CD8-positive, alpha-beta memory T cell (primary cell): Measurements from ENCODE around the gene MAEA. TPM values are rescaled to one million over a fixed set of nuclear protein-coding genes. Genes with fewer than 3 reads are reported as not detected.
A peak's percentile ranks its signal among the peaks of the same experiment; 100 is the strongest.
"Not testable (repeated sequence)": the region's sequence is repeated elsewhere in the genome, so short reads cannot be mapped to it uniquely, and the experiment has no call there.

ENCODE experiments used
- CTCF ChIA-PET: fragments of 350-600 bp; sonication (Branson Sonifier 250); formaldehyde crosslinking; loops from one replicate; lab custom pipeline; 2021; ENCODE audit warnings: antibody characterized with exemption; lab: Charles Lee
- POLR2A ChIA-PET: fragments of 350-600 bp; sonication (Branson Sonifier 250); formaldehyde crosslinking; loops from one replicate; lab custom pipeline; 2021; ENCODE audit warnings: antibody characterized with exemption; lab: Charles Lee
- DNase-seq, 5 donors: peaks; one replicate each; pipeline versions ENCODE4 v3.0.0 to v3.0.0-alpha.2; 2020 to 2022; ENCODE audit warnings: mixed read lengths in 1 of 5
- H3K27ac ChIP-seq: one replicate; pipeline ENCODE4 v1.7.0; 2013; ENCODE audit warnings: low read depth, mild to moderate bottlenecking, low read length, moderate library complexity
- H3K27me3 ChIP-seq: 2 replicates; pipeline ENCODE4 v1.7.0; 2013; ENCODE audit warnings: low read length, mild to moderate bottlenecking; ENCODE audit not compliant: insufficient read depth, poor library complexity, severe bottlenecking
- H3K36me3 ChIP-seq: 2 replicates; pipeline ENCODE4 v1.7.0; 2013; ENCODE audit warnings: mild to moderate bottlenecking, low read length, moderate library complexity; ENCODE audit not compliant: insufficient read depth
- H3K4me1 ChIP-seq: 2 replicates; pipeline ENCODE4 v1.7.0; 2013; ENCODE audit warnings: mild to moderate bottlenecking, low read length, moderate library complexity; ENCODE audit not compliant: insufficient read depth
- H3K4me3 ChIP-seq: 2 replicates; pipeline ENCODE4 v1.7.0; 2013; ENCODE audit warnings: mild to moderate bottlenecking, low read length
- H3K9me3 ChIP-seq: 2 replicates; pipeline ENCODE4 v1.7.0; 2013; ENCODE audit warnings: mild to moderate bottlenecking, low read length
- H3K27ac Mint-ChIP-seq, 8 donors: one replicate each; pipeline ENCODE4 v1.8.0; 2020 to 2021; ENCODE audit warnings: mixed read lengths in 8 of 8, mild to moderate bottlenecking in 6 of 8, inconsistent platforms in 3 of 8, moderate library complexity in 3 of 8
- H3K27me3 Mint-ChIP-seq, 2 donors: one replicate each; pipeline ENCODE4 v1.8.0; 2020 to 2021; ENCODE audit warnings: mixed read lengths in 2 of 2, mild to moderate bottlenecking in 1 of 2, moderate library complexity in 1 of 2
- H3K36me3 Mint-ChIP-seq, 3 donors: one replicate each; pipeline ENCODE4 v1.8.0; 2020 to 2021; ENCODE audit warnings: mixed read lengths in 3 of 3, inconsistent platforms in 1 of 3, mild to moderate bottlenecking in 1 of 3
- H3K4me1 Mint-ChIP-seq, 3 donors: one replicate each; pipeline ENCODE4 v1.8.0; 2020 to 2021; ENCODE audit warnings: mixed read lengths in 3 of 3, inconsistent platforms in 1 of 3, mild to moderate bottlenecking in 1 of 3
- H3K4me3 Mint-ChIP-seq, 7 donors: one replicate each; pipeline ENCODE4 v1.8.0; 2020 to 2021; ENCODE audit warnings: mixed read lengths in 7 of 7, mild to moderate bottlenecking in 6 of 7, moderate library complexity in 4 of 7, inconsistent platforms in 2 of 7
- H3K9me3 Mint-ChIP-seq, 5 donors: one replicate each; pipeline ENCODE4 v1.8.0; 2020 to 2022; ENCODE audit warnings: mixed read lengths in 5 of 5, mild to moderate bottlenecking in 3 of 5, moderate library complexity in 2 of 5, inconsistent platforms in 1 of 5
- polyA plus RNA-seq: library from polyadenylated mRNA; unstranded; fragments of 300-500 nt; fragmentation: Illumina TruSeq; gene quantifications from one replicate; pipeline ENCODE4 v1.2.3, GENCODE V29; 2021
- total RNA-seq, 2 experiments: library from RNA; stranded (reverse); gene quantifications; one replicate each; pipeline ENCODE4 v1.2.3, GENCODE V29; 2021

MAEA gene
- total and polyA plus RNA-seq, 3 experiments from 2014 or later = 59.4 to 75.3 (median 63.8) TPM

- Histone ChIP-seq H3K4me3 (no peak overlapping the region), H3K27ac (no peak overlapping the region), H3K27me3 (no peaks in the 10 kb centered on the region), H3K4me1 (no peaks in the 10 kb centered on the region), H3K9me3 (no peaks in the 10 kb centered on the region), H3K36me3 (peaks cover 24% of the 10 kb centered on the region)
- Mint-ChIP-seq H3K4me3 (no peak overlapping the region), H3K27ac (no peak overlapping the region), H3K4me1 (peaks cover 0 to 8% (median 7%) of the 10 kb centered on the region in 3 donors), H3K27me3 (no peaks in the 10 kb centered on the region), H3K36me3 (peaks cover 0 to 55% (median 7%) of the 10 kb centered on the region in 3 donors), H3K9me3 (no peaks in the 10 kb centered on the region)
- CTCF ChIA-PET = interaction anchor here (0.8 to 1.3 kb wide), 2 partner anchors 22 to 192 kb away, joined by 3 read pairs; no protein-coding TSS in a partner anchor
- POLR2A ChIA-PET = no interaction called here
- DNase-seq = peak in 1 of 5 donors; percentile 33
These were observed 33.6 kb downstream of the MAEA start for GRCh38 chr4:1323280-1323634.

GRCh38 chr4:1323635-1324442, 34.1 kb downstream of the MAEA start:
- H3K4me3 ChIP-seq = no peak overlapping the region
- ChIA-PET CTCF (interaction anchor here (1.3 kb wide), 1 partner anchor 193 kb away, joined by 3 read pairs; no protein-coding TSS in a partner anchor), POLR2A (no interaction called here)
- Mint-ChIP-seq H3K4me3 (no peak overlapping the region), H3K9me3 (no peaks in the 10 kb centered on the region), H3K4me1 (peaks cover 0 to 7% (median 6%) of the 10 kb centered on the region in 3 donors), H3K27ac (no peak overlapping the region), H3K27me3 (no peaks in the 10 kb centered on the region), H3K36me3 (peaks cover 0 to 53% (median 7%) of the 10 kb centered on the region in 3 donors)
- no peaks in the 10 kb centered on the region for H3K27me3 ChIP-seq
- peaks cover 24% of the 10 kb centered on the region for H3K36me3 ChIP-seq
- no peaks in the 10 kb centered on the region for H3K9me3 ChIP-seq
- DNase-seq = peak in 1 of 5 donors; percentile 1
- peaks cover 3% of the 10 kb centered on the region for H3K4me1 ChIP-seq
- no peak overlapping the region for H3K27ac ChIP-seq

DNA sequence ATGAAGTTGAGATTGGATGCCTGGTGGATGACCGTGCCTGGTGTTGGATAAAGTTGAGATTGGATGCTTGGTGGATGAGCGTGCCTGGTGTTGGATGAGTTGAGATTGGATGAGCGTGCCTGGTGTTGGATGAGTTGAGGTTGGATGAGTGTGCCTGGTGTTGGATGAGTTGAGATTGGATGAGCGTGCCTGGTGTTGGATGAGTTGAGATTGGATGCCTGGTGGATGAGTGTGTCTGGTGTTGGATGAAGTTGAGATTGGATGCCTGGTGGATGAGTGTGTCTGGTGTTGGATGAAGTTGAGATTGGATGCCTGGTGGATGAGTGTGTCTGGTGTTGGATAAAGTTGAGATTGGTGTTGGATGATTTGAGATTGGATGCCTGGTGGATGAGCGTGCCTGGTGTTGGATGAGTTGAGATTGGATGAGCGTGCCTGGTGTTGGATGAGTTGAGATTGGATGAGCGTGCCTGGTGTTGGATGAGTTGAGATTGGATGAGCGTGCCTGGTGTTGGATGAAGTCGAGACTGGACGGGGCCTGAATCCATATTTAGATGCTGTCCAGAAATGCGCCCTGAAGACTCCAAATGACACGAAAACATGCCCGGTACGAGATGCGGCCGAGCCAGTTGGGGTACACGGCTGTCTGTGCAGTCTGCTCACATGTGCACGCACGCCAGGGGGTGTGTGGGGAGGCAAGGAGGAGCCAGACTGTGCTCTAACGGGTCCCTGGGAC, 34.9 kb downstream of the MAEA start:
- H3K27ac ChIP-seq, H3K27ac Mint-ChIP-seq, H3K4me3 Mint-ChIP-seq, H3K27me3 Mint-ChIP-seq, POLR2A ChIA-PET, H3K4me3 ChIP-seq, H3K27me3 ChIP-seq, H3K9me3 Mint-ChIP-seq, H3K9me3 ChIP-seq, CTCF ChIA-PET: not testable (repeated sequence)
- Mint-ChIP-seq H3K4me1 (peaks cover 8 to 15% (median 13%) of the 10 kb centered on the region in 3 donors), H3K36me3 (peaks cover 4 to 55% (median 10%) of the 10 kb centered on the region in 3 donors)
- Histone ChIP-seq H3K36me3 (peaks cover 18% of the 10 kb centered on the region), H3K4me1 (peaks cover 11% of the 10 kb centered on the region)
- DNase-seq = peak in 1 of 5 donors; percentile 8

DNA sequence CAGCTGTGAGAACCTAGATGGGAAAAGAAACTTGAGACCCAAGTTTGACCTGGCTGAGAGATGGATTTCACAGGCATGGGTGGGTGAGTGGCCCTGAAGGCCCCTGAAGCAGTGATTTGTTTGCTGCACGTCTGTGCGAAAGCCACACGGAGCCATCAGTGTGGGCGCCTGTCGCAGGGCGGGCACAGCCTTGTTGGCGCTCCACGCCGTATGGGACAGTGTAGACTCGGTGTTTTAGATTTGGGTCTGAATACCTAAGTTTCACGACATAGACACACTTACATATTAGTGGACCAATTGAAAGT, 35.4 kb downstream of the MAEA start:
- peaks cover 4 to 50% (median 10%) of the 10 kb centered on the region in 3 donors for H3K36me3 Mint-ChIP-seq
- H3K4me3 Mint-ChIP-seq = no peak overlapping the region
- H3K27me3 Mint-ChIP-seq = no peaks in the 10 kb centered on the region
- Histone ChIP-seq H3K27me3 (no peaks in the 10 kb centered on the region), H3K4me1 (peaks cover 16% of the 10 kb centered on the region), H3K9me3 (no peaks in the 10 kb centered on the region), H3K4me3 (no peak overlapping the region), H3K27ac (no peak overlapping the region), H3K36me3 (peaks cover 17% of the 10 kb centered on the region)
- ChIA-PET CTCF (no interaction called here), POLR2A (no interaction called here)
- H3K9me3 Mint-ChIP-seq = peaks cover 0 to under 1% (median 0%) of the 10 kb centered on the region in 5 donors
- peaks cover 10 to 18% (median 15%) of the 10 kb centered on the region in 3 donors for H3K4me1 Mint-ChIP-seq
- peak overlapping the region in 2 of 8 donors; percentile 29 to 37 for H3K27ac Mint-ChIP-seq
- DNase-seq = peak in 1 of 5 donors; percentile 18

DNA sequence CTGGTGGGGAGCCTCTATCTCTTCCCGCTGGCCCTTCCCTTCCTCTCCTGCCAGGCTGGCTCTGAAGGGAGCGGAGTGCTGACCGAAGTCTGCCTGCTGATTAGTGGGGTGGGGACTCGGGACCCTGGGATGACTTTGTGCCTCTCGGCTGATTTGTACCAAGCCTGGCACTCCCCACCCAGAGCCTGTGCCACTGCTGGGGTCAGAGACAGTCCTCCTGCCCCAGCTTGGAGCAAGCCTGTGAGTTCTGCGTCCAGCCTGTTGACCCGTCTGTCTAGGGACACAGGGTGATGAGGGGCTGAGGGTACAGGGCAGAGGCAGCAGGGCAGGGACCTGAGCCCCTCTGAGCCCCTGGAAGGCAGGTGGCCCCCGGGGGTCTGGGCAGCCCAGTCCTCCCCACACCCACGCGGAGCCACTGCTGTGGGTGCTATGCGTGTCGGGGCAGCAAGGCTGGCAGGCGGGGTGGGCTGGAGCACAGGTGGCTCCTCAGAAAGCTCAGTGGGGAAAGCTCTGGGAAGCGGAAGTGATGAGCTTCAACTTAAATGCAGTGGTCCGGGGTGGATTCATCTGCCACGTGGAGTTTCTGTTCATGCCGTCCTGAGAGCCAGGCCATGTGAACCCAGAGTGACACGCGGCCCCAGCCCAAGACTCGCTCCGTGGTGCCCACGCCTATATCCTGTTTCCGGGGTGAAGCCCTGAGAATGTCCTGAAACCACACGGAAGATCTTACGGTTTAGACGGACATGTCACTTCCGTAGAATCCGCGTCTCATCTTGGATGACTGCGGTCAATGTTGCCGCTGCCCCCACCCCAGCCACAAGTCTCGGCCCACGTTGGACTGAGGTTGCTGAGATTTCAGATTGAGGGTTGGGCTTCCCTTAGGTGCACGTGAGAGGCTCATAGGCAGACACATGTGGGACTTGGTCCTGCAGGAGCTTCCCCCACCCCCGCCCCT, 36.3 kb downstream of the MAEA start:
- H3K27me3 ChIP-seq = no peaks in the 10 kb centered on the region
- Mint-ChIP-seq H3K9me3 (peaks cover 0 to 3% (median 0%) of the 10 kb centered on the region in 5 donors), H3K27ac (peak overlapping the region in 6 of 8 donors; percentile 23 to 72 (median 54)), H3K36me3 (peaks cover 4 to 49% (median 12%) of the 10 kb centered on the region in 3 donors), H3K4me1 (peaks cover 18 to 27% (median 22%) of the 10 kb centered on the region in 3 donors), H3K4me3 (peak overlapping the region in 1 of 7 donors; percentile 8), H3K27me3 (no peaks in the 10 kb centered on the region)
- no peak overlapping the region for H3K27ac ChIP-seq
- ChIA-PET POLR2A (no interaction called here), CTCF (interaction anchor here (1.2 to 1.9 kb wide), 2 partner anchors 57 to 195 kb away, joined by 4 read pairs; no protein-coding TSS in a partner anchor)
- no peaks in the 10 kb centered on the region for H3K9me3 ChIP-seq
- DNase-seq = peak in 1 of 5 donors; percentile 42
- H3K4me3 ChIP-seq = no peak overlapping the region
- peaks cover 17% of the 10 kb centered on the region for H3K36me3 ChIP-seq
- H3K4me1 ChIP-seq = peaks cover 24% of the 10 kb centered on the region

GRCh38 chr4:1326751-1327525, 37.2 kb downstream of the MAEA start:
- peak overlapping the region in 3 of 8 donors; percentile 21 to 82 (median 72) for H3K27ac Mint-ChIP-seq
- DNase-seq = peak in 1 of 5 donors; percentile 46
- H3K27me3 ChIP-seq = no peaks in the 10 kb centered on the region
- H3K4me3 ChIP-seq = no peak overlapping the region
- H3K4me1 Mint-ChIP-seq = peaks cover 25 to 32% (median 26%) of the 10 kb centered on the region in 3 donors
- ChIA-PET POLR2A (no interaction called here), CTCF (interaction anchor here (1.2 to 1.9 kb wide), 2 partner anchors 58 to 196 kb away, joined by 4 read pairs; no protein-coding TSS in a partner anchor)
- no peaks in the 10 kb centered on the region for H3K9me3 ChIP-seq
- peaks cover 17% of the 10 kb centered on the region for H3K36me3 ChIP-seq
- peaks cover 4 to 44% (median 7%) of the 10 kb centered on the region in 3 donors for H3K36me3 Mint-ChIP-seq
- no peak overlapping the region for H3K4me3 Mint-ChIP-seq
- peaks cover 0 to 3% (median 0%) of the 10 kb centered on the region in 5 donors for H3K9me3 Mint-ChIP-seq
- peaks cover 34% of the 10 kb centered on the region for H3K4me1 ChIP-seq
- no peaks in the 10 kb centered on the region for H3K27me3 Mint-ChIP-seq
- H3K27ac ChIP-seq = no peak overlapping the region
